ENCODE data around the gene RNF133. TPM values are rescaled to one million over a fixed set of nuclear protein-coding genes. Genes with fewer than 3 reads are reported as not detected.
"Not testable (repeated sequence)": the region's sequence is repeated elsewhere in the genome, so short reads cannot be mapped to it uniquely, and the experiment has no call there.

The RNF133 gene
- polyA plus RNA-seq, 1 donor, result 0.22 TPM

DNA sequence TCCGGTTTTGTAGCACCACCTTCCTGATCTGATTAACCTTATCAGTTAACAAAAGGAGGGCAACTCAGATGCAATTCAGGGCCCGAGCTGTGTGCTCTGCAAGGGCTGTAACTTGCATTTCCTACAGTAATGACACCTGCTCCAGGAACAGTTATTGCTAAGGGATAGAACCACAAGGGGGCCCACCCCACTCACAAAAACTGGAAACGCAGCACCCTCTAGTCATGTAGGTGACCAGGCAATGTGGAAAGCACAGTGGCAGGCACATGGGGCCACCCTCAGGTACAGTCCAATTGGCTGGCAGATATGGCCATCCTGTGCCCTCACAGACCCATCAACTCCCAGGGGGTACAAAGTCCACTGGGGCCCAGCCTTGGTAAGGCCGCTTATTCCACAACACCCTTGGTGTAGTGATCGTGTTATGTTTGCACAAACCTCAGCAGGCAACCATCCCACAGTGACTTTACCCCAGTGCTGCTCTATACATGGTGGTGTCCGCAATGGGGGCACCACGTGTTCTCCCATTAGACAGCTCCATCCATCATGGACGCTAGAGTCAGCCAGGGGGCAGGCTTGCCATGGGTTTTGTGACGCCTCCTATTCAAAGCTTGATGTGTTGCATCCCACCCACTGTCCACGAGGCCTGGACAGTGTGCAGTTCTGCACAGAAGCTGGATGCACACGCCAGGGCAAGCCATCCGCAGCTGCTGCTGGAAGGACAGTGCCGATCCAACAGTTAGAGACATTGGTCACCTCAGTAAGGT lies 9.4 kb downstream of the RNF133 start:
- no peak for DNase-seq

DNA sequence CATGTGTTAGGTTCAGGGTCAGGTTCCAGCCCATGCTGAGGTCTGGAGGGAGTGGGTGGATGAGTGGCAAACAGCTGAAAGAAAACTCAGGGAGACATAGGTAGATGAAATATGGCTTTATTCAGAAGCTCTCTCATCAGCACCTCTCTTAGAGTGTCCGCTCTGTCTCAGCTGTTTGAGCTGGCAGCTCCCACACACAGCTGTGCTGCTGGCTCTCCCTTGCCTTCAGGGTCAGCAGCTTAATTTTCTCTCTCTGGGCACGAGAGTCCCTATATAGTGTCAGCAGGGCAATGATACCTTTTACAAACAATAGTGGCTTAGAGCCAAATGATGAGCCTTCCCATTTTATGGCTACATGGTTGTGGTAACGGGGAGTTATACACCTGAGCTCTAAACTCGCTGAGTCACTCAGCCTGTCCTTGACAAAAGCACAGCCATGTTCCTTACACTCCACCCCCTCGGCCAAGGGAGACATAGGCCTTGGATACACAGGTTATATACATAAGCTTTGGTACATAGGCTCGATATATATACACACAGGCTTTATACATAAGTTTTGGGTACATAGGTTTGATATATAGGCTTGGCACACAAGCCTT lies 10.4 kb downstream of the RNF133 start:
- DNase-seq, result peak; percentile 11

DNA sequence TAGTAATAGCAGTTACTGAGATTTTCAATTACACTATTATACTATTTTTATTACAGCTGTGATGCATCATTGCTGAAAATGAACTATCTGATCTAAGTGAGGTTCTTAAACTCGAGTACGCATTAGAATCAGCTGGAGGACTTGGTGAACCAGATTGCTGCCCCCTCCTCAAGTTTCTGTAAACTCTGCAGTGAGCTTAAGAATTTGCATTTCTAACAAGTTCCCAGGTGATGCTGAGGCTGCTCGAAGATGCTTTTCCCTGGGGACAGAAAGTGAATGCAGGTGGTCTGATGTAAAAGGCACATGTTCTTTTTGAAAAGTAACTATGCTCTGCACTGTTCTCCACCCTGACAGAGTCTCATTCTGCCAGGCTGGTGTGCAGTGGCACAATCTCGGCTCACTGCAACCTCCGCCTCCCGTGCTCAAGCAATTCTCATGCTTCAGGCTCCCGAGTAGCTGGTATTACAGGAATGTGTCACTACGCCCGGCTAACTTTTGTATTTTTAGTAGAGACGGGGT lies 12.5 kb downstream of the RNF133 start:
- no peak for DNase-seq

DNA sequence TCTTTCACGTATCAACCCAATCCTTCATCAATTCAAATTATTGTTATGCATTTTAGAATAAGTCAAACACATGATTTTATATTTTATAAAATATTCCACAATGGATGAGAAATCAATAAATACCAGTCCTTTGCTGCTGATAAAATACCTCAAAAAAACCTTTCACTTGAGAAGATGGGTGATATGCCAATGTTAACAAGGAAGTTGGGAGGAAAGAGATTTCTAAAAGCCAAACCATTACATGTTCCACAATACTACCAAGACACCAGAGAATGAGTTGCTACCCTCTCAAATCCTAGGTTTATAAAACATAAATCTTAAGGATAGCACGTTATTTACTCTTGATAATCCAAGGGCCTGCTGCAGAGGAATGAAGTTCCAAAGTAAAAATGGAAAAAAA lies 14.4 kb downstream of the RNF133 start:
- DNase-seq, result no peak

DNA sequence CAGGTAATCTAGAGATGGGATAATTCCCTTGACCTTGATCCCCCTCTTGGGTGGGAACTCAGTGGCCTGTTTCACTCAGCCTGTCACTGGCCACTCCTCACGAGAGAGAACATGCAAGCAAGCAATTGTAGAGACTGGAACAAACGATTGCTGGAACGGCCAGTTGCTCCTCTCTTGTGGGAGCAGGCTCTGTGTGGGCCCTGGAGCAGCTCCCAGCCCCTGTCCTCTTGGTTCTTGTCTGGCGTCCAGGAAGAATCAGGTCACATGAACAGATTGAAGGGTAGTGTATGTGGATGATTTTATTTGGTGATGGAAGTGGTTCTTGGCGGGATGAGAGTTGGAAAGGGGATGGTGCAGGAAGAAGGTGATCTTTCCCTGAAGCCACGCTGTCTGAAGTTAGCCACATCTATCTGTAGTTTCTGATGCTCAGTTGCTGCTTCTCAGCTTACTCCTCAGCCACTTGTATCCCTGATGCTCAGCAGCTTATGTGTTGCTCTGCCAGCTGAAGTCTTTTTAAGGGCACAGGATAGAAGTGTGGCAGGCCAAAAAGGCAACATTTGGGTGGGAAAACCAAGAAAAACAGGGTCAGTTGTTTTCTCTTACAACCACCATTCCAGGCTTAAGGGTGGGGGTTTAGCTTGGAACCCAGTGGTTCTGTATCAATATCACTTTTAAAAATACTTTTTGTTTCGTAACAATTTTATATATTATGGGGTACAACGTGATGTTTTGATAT lies 15.9 kb downstream of the RNF133 start:
- no peak for DNase-seq

DNA sequence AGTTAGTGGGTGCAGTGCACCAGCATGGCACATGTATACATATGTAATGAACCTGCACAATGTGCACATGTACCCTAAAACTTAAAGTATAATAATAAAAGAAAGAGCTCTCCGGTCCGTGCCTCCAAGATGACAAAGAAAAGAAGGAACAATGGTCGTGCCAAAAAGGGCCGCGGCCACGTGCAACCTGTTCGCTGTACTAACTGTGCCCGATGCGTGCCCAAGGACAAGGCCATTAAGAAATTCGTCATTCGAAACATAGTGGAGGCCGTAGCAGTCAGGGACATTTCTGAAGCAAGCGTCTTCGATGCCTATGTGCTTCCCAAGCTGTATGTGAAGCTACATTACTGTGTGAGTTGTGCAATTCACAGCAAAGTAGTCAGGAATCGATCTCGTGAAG lies 17.7 kb downstream of the RNF133 start:
- DNase-seq, result not testable (repeated sequence)

DNA sequence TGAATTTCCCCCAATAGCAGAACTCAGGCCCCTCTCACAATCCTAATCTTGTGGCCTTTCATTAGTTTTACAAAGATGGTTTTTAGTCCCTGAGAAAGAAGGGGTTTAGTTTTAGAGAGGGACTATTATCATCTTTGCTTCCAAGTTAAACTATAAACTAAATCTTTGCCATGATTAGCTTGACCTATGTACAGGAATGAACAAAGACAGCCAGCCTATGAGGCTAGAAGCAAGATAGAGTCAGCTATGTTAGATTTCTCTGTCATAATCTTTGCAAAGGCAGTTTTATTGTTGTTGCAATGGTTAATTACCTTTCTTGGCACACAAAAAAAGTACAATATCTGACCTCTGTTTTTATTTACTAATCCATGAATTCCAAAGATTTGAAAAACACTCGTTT lies 19.1 kb downstream of the RNF133 start:
- DNase-seq, result no peak

DNA sequence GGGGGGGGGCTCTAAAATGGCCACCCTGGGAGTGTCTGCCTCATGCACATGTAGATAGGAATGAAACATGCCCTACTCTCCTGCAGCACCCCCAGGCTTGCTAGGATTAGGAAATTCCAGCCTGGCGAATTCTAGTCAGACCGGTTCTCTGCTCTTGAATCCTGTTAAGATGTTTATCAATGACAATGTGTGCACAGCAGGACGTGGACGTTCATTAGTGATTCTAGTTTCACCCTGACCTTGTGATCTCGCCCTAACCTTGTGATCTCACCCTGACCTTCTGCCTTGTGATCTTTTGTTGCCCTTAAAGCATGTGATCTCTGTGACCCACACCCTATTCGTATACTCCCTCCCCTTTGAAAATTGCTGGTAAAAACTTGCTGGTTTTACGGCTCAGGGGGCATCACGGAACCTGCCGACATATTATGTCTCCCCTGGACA lies 19.6 kb downstream of the RNF133 start:
- DNase-seq, result not testable (repeated sequence)

DNA sequence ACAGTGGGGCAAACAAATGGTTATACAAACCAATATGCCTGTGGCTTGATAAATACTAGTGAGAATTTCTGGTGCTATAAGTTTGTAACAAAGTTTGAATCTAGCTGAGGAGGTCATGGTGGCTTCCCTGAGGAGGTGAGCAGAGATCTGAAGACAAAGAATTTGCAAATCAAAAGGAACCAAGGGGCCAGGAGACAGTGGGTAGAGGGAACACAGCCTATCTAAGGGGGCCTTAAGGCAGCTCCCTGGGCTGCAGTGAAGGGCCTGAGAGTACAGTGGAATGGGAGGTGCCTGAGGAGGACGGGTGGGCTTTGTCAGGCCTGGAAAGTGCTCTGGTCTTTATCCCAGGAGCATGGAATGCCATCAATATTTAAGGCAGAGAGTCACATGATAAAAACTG lies 21.8 kb downstream of the RNF133 start:
- no peak for DNase-seq

DNA sequence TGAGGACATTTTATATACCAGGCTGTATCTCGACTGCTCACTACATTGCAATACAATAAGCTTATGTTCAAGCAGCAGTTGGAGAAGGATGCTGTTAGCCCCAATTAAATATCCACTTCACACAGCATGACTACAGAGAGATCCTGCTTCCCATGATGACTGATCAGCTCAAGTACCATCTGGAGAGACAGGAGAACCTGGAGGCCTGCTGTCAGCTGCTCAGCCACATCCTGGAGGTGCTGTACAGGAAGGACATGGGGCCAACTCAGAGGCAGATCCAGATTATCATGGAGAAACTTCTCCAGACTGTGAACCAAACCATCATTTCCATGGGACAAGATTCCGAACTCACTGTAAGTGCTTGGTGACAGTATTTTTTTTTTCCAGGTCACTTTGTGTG lies 22.5 kb downstream of the RNF133 start:
- DNase-seq, result no peak

DNA sequence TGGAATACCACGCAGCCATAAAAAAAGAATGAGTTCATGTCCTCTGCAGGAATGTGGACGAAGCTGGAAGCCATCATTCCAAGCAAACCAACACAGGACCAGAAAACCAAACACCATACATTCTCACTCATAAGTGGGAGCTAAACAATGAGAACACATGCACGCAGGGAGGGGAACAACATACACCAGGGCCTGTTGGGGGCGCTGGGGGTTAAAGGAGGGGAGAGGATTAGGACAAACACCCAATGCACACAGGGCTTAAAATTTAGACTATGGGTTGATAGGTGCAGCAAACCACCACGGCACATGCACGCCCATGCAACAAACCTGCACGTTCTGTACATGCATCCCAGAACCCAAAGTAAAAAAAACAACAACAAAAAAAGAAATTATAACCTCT lies 23.3 kb downstream of the RNF133 start:
- no peak for DNase-seq

DNA sequence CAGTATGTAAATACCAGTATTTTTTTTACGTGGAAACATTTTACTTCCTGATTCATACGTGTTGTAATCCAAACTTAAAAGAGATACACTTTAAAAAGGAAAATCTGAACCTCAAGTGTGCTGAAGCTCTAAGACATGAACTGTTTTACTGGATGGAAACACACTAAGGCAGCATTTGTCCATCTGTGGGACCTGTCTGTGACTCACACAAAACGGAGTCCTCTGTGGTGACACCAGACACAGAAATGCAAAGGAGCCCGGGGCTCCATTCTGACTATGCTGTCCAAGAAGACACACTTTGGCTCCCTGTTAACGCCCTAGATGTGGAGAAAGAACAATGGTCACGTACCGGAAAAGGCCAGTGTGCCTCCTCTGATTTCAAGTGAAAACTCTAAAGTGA lies 23.9 kb downstream of the RNF133 start:
- peak; percentile 4 for DNase-seq

DNA sequence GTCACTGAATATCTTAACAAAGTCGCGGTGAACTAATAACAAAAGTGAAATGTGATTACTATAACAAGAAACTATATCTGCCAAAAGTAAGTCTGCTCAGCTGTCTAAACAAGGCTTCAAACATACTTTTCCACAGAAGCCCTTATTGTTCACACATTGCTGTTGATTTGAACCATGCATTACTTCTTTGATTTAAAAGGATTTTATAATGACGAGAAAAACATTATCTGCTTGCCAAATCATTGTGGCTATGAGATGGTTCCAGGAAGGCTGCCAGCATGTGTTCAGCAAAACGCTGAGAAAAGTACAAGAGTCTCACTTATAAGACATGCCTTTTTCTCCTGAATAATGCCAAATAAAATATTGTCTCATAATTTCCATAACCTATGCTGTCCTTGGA lies 24.4 kb downstream of the RNF133 start:
- DNase-seq, result peak; percentile 52

DNA sequence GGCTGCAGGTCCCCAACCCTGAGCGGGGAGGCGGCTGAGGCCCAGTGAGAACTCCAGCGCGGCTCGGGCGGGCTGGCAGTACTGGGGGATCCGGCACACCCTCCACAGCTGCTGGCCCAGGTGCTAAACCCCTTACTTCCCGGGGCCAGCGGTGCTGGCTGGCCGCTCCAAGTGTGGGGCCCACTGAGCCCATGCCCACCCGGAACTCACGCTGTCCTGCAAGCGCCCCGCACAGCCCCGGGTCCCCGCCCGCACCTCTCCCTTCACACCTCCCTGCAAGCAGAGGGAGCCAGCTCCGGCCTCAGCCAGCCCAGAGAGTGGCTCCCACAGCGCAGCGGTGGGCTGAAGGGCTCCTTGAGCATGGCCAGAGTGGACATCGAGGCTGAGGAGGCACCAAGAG lies 25.0 kb downstream of the RNF133 start:
- DNase-seq, result no peak

DNA sequence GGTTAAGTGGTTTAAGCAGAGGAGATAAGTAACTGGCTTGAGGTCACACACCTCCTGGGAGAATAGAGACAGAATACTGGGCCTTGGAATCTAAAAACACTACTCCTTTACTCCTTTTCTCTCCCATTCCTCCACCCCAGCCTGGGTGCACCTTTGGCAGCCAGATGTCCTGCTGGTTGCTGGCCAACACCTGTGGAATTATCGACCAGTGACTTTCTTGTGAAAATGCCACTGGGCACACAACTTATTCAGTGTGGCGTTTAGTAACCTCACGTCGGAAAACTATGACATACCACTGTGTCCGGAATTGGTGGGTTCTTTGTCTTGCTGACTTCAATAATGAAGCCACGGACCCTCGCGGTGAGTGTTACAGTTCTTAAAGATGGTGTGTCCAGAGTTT lies 26.4 kb downstream of the RNF133 start:
- DNase-seq, result no peak

DNA sequence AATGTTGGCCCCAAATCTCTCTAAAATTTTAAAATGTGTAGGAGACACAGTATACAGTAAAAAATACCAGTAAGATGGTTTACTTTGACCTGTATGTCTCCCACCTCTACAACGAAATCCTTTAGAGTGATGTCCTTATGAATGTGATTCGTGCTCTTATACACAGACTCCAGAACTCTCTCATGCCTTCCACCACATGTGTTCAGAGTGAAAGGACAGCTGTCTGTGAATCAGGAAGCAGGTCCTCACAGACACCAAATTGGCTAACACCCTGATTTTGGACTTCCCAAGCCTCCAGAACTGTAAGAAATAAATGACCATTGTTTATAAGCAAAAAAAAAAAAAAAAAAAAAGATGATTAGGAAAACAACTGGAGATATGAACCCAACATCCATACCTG lies 35.2 kb downstream of the RNF133 start:
- DNase-seq, result no peak

DNA sequence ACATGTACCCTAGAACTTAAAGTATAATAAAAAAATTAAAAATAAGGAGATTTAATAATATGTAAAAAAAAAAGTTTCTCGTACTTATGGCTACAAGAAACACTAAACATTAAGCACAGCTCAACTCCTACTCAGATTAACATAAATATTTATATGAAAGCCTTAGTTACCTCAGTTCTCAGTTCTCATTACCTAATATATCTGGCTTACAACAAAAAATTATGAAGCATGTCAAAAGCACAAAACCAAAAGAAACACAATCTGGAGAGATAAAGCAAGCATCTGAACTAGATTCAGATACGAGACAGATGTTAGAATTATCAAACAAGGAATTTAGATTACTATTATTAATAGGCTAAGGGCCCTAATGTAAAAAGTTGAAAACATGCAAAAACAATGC lies 40.1 kb downstream of the RNF133 start:
- no peak for DNase-seq

DNA sequence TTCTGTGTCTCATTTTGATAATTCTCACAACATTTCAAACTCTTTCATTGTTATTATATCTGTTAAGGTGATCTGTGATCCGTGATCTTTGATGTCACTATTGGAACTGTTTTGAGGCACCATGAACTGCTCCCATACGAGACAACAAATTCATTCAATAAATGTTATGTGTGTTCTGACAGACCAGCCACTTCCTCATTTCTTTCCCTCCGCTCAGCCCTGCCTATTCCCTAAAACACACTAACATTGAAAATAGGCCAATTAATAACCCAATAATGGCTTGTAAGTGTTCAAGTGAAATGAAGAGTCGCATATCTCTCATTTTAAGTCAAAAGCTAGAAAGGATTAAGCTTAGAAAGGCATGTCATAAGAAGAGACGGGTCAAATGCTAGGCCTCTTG lies 45.2 kb downstream of the RNF133 start:
- DNase-seq, result no peak

DNA sequence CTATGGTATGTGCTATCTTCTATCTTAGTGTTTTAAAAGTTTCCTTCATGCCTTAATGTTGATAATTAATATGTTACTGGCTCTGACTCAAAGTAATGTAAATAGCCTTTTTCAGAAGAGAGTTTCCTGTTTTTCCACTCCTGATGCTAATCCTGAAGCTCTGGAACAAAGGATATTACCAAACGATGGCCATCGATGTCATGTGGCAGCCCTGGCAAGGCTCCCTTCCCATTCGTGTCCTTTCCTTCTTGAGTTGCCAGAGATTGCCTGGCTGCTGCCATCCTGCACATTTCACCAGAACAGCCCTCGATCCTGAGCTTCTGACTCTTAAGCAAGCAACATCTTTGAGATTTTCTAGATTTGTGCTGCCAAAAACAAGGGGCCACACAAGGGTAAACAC lies 46.0 kb downstream of the RNF133 start:
- DNase-seq, result no peak

DNA sequence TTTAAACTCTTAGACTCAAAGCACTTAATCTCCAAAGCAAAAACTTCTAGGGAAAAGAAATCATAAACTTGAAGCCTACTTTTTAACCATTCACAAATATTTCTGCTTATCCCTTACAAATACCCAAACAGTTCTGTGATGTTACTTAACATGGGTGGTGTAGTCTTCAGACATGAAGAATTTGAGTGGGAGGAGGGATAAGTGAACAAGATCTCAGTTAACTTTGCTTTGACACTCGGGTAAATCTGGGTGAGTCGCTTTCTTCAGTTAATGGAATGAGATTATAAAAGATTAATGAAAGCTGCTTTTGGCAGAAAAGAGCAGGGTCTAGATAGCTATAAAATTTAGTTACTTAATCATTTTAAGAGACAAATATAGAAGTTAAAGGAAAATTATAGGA lies 47.5 kb downstream of the RNF133 start:
- DNase-seq, result no peak
